Measurements from ENCODE around the gene LARP1.

LARP1 gene

DNA sequence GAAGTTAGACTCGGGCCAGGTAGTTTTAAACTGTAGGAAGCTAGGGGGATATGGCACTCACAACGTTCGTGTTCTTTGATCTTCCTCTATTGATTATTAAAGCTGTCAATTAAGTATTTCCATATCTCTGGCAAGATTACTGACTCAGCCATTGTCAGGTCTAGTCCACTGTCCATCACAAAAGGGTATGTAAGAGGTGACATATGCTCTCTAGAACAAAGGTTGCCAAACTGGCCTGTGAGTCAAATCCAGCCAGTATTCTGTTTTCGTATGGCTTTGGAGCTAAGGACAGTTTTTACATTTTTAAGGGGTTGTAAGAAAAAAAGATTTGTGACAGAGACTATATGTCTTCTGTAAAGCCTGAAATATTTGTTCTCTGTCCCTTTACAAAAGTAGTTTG, 51.0 kb downstream of the LARP1 start:
- no peak overlapping the region for H3K9ac ChIP-seq (ENCODE audit: low read depth in 1 of 2, low read length in 2 of 2)
- H3K27me3 ChIP-seq (ENCODE audit: control insufficient read depth in 1 of 2, insufficient read depth in 2 of 2, low read length in 2 of 2) = no peaks in the 10 kb centered on the region
- H3K27ac ChIP-seq (ENCODE audit: low read depth, low read length) = no peak overlapping the region
- no peak overlapping the region for H3K4me3 ChIP-seq (ENCODE audit: low read depth in 1 of 2, low read length in 2 of 2)
- no peaks in the 10 kb centered on the region for H3K4me1 ChIP-seq (ENCODE audit: control insufficient read depth in 1 of 2, insufficient read depth in 2 of 2, low read length in 2 of 2)
- H3K36me3 ChIP-seq (ENCODE audit: control insufficient read depth in 1 of 2, insufficient read depth in 2 of 2, low read length in 2 of 2) = peaks cover 50 to 86% of the 10 kb centered on the region in 2 donors
- no peaks in the 10 kb centered on the region for H3K9me3 ChIP-seq (ENCODE audit: control insufficient read depth in 1 of 2, low read length in 2 of 2)

DNA sequence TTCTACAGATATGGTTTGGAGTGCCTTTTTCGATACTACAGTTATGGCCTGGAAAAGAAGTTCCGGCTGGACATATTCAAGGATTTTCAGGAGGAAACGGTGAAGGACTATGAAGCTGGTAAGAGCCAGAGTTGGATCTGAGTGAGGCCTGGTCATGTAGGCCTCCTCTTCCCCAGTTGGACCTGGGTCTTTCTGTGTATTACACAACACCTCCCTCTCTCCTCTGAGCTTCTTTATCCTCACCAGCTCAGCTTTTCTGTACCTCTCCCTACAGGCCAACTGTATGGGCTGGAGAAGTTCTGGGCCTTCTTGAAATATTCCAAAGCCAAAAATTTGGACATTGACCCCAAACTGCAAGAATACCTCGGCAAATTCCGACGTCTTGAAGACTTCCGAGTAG, 56.1 kb downstream of the LARP1 start:
- Histone ChIP-seq H3K9ac (ENCODE audit: low read depth in 1 of 2, low read length in 2 of 2) (no peak overlapping the region), H3K27me3 (ENCODE audit: control insufficient read depth in 1 of 2, insufficient read depth in 2 of 2, low read length in 2 of 2) (no peaks in the 10 kb centered on the region), H3K4me3 (ENCODE audit: low read depth in 1 of 2, low read length in 2 of 2) (no peak overlapping the region), H3K4me1 (ENCODE audit: control insufficient read depth in 1 of 2, insufficient read depth in 2 of 2, low read length in 2 of 2) (no peaks in the 10 kb centered on the region), H3K27ac (ENCODE audit: low read depth, low read length) (no peak overlapping the region), H3K36me3 (ENCODE audit: control insufficient read depth in 1 of 2, insufficient read depth in 2 of 2, low read length in 2 of 2) (peaks cover 42 to 80% of the 10 kb centered on the region in 2 donors), H3K9me3 (ENCODE audit: control insufficient read depth in 1 of 2, low read length in 2 of 2) (no peaks in the 10 kb centered on the region)

DNA sequence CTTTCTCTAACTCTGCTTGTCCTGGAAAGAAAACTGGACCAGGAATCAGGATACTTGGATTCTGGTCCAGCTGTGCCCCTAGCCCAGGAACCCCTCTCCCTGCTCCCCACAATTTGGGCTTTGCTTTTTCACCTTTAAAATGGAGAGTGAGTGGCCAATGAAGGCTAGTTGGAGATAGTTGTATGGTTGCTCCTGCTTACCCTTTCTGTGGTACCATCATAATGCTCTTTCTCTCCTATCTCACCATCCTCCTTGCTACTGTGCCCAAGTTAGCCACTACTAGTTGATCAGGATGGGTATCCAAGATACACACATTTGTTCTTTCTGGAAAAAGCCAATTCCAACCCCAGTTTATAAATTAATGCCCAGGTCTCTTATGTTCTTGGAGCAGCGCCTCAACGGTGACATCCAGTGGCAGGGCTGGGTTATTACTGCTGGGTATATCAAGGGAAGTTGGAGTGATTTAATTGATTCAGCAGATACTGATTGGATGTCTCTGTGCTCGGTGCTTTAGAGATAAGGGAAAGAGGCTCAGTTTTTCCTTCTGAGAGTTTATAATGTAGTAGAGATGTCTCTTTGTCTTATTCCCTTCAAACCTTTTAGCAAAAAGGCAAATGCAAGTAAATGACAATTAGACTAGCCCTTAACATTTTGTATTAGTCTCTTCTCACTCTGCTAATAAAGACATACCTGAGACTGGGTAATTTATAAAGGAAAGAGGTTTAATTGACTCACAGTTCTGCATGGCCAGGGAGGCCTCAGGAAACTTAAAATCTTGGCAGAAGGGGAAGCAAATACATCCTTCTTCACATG, 56.7 kb downstream of the LARP1 start:
- Histone ChIP-seq H3K4me1 (ENCODE audit: control insufficient read depth in 1 of 2, insufficient read depth in 2 of 2, low read length in 2 of 2) (no peaks in the 10 kb centered on the region), H3K4me3 (ENCODE audit: low read depth in 1 of 2, low read length in 2 of 2) (no peak overlapping the region), H3K9me3 (ENCODE audit: control insufficient read depth in 1 of 2, low read length in 2 of 2) (no peaks in the 10 kb centered on the region), H3K36me3 (ENCODE audit: control insufficient read depth in 1 of 2, insufficient read depth in 2 of 2, low read length in 2 of 2) (peaks cover 36 to 80% of the 10 kb centered on the region in 2 donors), H3K9ac (ENCODE audit: low read depth in 1 of 2, low read length in 2 of 2) (no peak overlapping the region), H3K27ac (ENCODE audit: low read depth, low read length) (no peak overlapping the region), H3K27me3 (ENCODE audit: control insufficient read depth in 1 of 2, insufficient read depth in 2 of 2, low read length in 2 of 2) (no peaks in the 10 kb centered on the region)

DNA sequence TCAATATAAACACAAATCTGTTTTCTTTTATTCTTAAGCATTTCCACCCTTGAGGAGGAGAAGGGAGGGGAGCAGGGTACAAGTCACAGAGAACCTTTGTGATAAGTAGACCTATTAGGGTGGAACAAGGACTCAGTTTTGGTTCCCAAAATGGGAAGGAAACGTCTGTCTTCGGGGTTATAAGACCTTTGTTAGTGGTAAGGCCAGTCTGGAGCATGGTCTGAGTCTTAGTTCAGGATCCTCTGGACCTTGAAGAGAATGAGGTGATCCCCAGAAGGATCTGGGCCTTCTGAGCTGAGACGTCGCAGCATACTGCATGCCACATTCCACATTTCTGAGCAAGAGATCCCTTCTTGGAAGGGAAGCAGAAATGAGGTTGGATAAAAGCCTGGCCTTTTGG, 58.0 kb downstream of the LARP1 start:
- H3K36me3 ChIP-seq (ENCODE audit: control insufficient read depth in 1 of 2, insufficient read depth in 2 of 2, low read length in 2 of 2) = peaks cover 37 to 77% of the 10 kb centered on the region in 2 donors
- no peak overlapping the region for H3K9ac ChIP-seq (ENCODE audit: low read depth in 1 of 2, low read length in 2 of 2)
- no peaks in the 10 kb centered on the region for H3K27me3 ChIP-seq (ENCODE audit: control insufficient read depth in 1 of 2, insufficient read depth in 2 of 2, low read length in 2 of 2)
- no peak overlapping the region for H3K27ac ChIP-seq (ENCODE audit: low read depth, low read length)
- H3K4me1 ChIP-seq (ENCODE audit: control insufficient read depth in 1 of 2, insufficient read depth in 2 of 2, low read length in 2 of 2) = no peaks in the 10 kb centered on the region
- no peak overlapping the region for H3K4me3 ChIP-seq (ENCODE audit: low read depth in 1 of 2, low read length in 2 of 2)
- H3K9me3 ChIP-seq (ENCODE audit: control insufficient read depth in 1 of 2, low read length in 2 of 2) = no peaks in the 10 kb centered on the region

DNA sequence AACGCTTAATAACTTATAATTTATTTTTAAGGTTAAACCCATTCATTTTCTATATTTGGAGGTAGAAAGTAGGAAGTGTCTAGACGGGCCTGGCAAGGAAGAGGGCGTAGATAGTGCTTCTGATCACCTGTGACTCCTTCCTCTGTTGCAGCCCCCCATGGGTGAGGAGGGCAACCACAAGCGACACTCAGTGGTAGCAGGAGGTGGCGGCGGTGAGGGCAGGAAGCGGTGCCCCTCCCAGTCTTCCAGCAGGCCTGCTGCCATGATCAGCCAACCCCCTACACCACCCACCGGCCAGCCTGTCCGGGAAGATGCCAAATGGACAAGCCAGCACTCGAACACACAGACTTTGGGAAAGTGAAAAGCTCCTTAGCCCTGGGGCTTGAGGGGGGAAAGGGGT, 58.6 kb downstream of the LARP1 start:
- no peak overlapping the region for H3K9ac ChIP-seq (ENCODE audit: low read depth in 1 of 2, low read length in 2 of 2)
- no peaks in the 10 kb centered on the region for H3K4me1 ChIP-seq (ENCODE audit: control insufficient read depth in 1 of 2, insufficient read depth in 2 of 2, low read length in 2 of 2)
- no peaks in the 10 kb centered on the region for H3K27me3 ChIP-seq (ENCODE audit: control insufficient read depth in 1 of 2, insufficient read depth in 2 of 2, low read length in 2 of 2)
- no peak overlapping the region for H3K27ac ChIP-seq (ENCODE audit: low read depth, low read length)
- H3K9me3 ChIP-seq (ENCODE audit: control insufficient read depth in 1 of 2, low read length in 2 of 2) = no peaks in the 10 kb centered on the region
- peaks cover 37 to 72% of the 10 kb centered on the region in 2 donors for H3K36me3 ChIP-seq (ENCODE audit: control insufficient read depth in 1 of 2, insufficient read depth in 2 of 2, low read length in 2 of 2)
- H3K4me3 ChIP-seq (ENCODE audit: low read depth in 1 of 2, low read length in 2 of 2) = no peak overlapping the region

DNA sequence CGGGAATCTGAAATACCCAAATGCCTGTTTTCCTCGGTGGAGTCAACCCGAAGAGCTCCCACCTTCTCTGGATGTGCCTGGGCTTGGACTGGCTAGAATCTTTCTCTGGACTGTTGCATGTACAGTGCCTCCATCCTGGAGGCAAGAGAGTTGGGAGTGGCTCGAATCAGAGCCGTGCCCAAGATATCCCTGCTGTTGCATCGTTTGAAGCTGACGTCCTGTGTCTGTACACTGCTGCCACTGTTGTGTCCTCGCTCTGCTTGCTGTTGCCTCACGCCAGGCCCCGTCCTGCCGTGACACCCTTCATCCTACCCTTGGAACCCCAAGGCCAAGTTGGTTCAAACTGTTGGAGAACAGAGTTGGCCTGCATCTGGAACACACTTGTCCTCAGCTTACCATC, 59.8 kb downstream of the LARP1 start:
- no peak overlapping the region for H3K4me3 ChIP-seq (ENCODE audit: low read depth in 1 of 2, low read length in 2 of 2)
- no peaks in the 10 kb centered on the region for H3K27me3 ChIP-seq (ENCODE audit: control insufficient read depth in 1 of 2, insufficient read depth in 2 of 2, low read length in 2 of 2)
- no peak overlapping the region for H3K9ac ChIP-seq (ENCODE audit: low read depth in 1 of 2, low read length in 2 of 2)
- no peaks in the 10 kb centered on the region for H3K9me3 ChIP-seq (ENCODE audit: control insufficient read depth in 1 of 2, low read length in 2 of 2)
- no peaks in the 10 kb centered on the region for H3K4me1 ChIP-seq (ENCODE audit: control insufficient read depth in 1 of 2, insufficient read depth in 2 of 2, low read length in 2 of 2)
- H3K27ac ChIP-seq (ENCODE audit: low read depth, low read length) = no peak overlapping the region
- peaks cover 43 to 72% of the 10 kb centered on the region in 2 donors for H3K36me3 ChIP-seq (ENCODE audit: control insufficient read depth in 1 of 2, insufficient read depth in 2 of 2, low read length in 2 of 2)

DNA sequence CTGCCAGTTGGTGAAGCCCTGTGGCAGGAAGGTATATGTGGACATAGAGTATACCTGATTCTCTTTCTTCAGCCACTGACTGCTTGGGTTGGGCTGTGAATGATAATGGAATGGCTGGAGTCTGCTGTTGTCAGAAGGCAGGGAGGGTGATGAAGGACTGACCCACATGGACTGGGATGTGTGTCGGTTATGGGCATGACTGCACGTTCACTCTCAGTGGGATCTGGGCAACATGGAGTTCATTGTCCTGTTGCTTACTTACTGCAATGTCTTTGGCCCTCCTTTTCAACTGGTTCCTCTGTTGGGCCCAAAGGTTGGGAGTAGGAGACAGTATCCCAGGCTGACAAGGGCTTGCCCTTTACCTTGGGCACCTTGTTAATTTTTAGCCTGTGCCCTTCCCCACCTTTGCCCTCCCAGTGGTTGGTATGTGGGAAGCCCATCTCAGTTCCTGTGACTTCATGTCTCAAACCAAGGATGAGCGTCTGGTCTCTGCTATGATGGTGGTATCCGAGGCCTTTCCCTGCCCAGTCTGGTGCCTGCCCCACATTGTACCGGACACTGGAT, 60.6 kb downstream of the LARP1 start:
- Histone ChIP-seq H3K4me3 (ENCODE audit: low read depth in 1 of 2, low read length in 2 of 2) (no peak overlapping the region), H3K9me3 (ENCODE audit: control insufficient read depth in 1 of 2, low read length in 2 of 2) (no peaks in the 10 kb centered on the region), H3K9ac (ENCODE audit: low read depth in 1 of 2, low read length in 2 of 2) (no peak overlapping the region), H3K27me3 (ENCODE audit: control insufficient read depth in 1 of 2, insufficient read depth in 2 of 2, low read length in 2 of 2) (no peaks in the 10 kb centered on the region), H3K4me1 (ENCODE audit: control insufficient read depth in 1 of 2, insufficient read depth in 2 of 2, low read length in 2 of 2) (no peaks in the 10 kb centered on the region), H3K27ac (ENCODE audit: low read depth, low read length) (no peak overlapping the region), H3K36me3 (ENCODE audit: control insufficient read depth in 1 of 2, insufficient read depth in 2 of 2, low read length in 2 of 2) (peaks cover 47 to 75% of the 10 kb centered on the region in 2 donors)

DNA sequence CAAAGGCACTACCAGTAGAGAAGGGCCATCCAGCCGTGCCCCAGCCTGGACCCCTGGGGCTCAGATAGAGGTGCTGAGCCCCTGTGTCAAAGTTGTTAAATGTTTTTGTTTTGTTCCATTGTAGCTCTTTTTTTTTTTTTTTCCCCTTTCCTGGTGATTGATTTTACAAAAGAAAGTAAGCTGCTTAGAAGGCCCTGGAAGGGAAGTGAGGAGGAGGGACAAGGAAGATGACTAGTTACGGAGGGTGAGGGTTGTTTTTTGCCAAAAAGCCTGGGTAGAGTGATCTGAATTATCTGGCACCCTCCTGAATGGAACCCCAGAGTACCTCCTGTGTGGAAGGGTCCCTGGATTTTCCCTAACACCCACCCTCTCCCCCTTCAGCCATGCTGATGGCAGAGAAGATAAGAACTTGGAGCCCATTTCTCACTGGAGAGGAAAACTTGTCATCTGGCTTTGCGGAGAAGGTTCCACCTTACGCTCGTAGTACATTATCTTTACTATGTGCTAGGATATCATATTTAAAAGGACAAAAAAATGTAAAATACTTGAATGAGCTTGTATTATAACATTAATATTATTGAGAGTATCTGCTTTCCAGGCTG, 61.8 kb downstream of the LARP1 start:
- peaks cover 38 to 70% of the 10 kb centered on the region in 2 donors for H3K36me3 ChIP-seq (ENCODE audit: control insufficient read depth in 1 of 2, insufficient read depth in 2 of 2, low read length in 2 of 2)
- H3K9me3 ChIP-seq (ENCODE audit: control insufficient read depth in 1 of 2, low read length in 2 of 2) = no peaks in the 10 kb centered on the region
- no peaks in the 10 kb centered on the region for H3K27me3 ChIP-seq (ENCODE audit: control insufficient read depth in 1 of 2, insufficient read depth in 2 of 2, low read length in 2 of 2)
- H3K9ac ChIP-seq (ENCODE audit: low read depth in 1 of 2, low read length in 2 of 2) = no peak overlapping the region
- H3K4me1 ChIP-seq (ENCODE audit: control insufficient read depth in 1 of 2, insufficient read depth in 2 of 2, low read length in 2 of 2) = no peaks in the 10 kb centered on the region
- H3K4me3 ChIP-seq (ENCODE audit: low read depth in 1 of 2, low read length in 2 of 2) = no peak overlapping the region
- no peak overlapping the region for H3K27ac ChIP-seq (ENCODE audit: low read depth, low read length)

DNA sequence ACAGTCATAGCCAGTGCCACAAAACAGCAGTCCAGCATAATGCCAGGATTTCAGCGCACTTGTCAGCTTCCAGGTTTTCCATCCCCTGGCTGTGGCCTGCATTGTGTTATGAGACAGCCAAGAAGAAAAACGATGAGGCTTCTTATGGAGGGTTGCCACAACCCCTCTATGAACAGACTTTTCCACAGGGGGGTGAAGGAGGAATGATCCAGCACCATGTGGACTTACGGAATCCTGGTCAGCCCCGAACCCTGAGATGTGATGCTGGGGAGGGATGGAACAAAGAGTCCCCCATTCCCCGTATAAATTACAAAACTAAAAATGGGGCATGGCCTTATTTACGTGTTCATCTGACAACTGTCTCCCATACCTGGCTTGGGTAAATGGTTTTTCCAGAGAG, 62.6 kb downstream of the LARP1 start:
- H3K9me3 ChIP-seq (ENCODE audit: control insufficient read depth in 1 of 2, low read length in 2 of 2) = no peaks in the 10 kb centered on the region
- no peak overlapping the region for H3K9ac ChIP-seq (ENCODE audit: low read depth in 1 of 2, low read length in 2 of 2)
- H3K4me3 ChIP-seq (ENCODE audit: low read depth in 1 of 2, low read length in 2 of 2) = no peak overlapping the region
- peaks cover 38 to 67% of the 10 kb centered on the region in 2 donors for H3K36me3 ChIP-seq (ENCODE audit: control insufficient read depth in 1 of 2, insufficient read depth in 2 of 2, low read length in 2 of 2)
- H3K27ac ChIP-seq (ENCODE audit: low read depth, low read length) = no peak overlapping the region
- no peaks in the 10 kb centered on the region for H3K4me1 ChIP-seq (ENCODE audit: control insufficient read depth in 1 of 2, insufficient read depth in 2 of 2, low read length in 2 of 2)
- H3K27me3 ChIP-seq (ENCODE audit: control insufficient read depth in 1 of 2, insufficient read depth in 2 of 2, low read length in 2 of 2) = no peaks in the 10 kb centered on the region

DNA sequence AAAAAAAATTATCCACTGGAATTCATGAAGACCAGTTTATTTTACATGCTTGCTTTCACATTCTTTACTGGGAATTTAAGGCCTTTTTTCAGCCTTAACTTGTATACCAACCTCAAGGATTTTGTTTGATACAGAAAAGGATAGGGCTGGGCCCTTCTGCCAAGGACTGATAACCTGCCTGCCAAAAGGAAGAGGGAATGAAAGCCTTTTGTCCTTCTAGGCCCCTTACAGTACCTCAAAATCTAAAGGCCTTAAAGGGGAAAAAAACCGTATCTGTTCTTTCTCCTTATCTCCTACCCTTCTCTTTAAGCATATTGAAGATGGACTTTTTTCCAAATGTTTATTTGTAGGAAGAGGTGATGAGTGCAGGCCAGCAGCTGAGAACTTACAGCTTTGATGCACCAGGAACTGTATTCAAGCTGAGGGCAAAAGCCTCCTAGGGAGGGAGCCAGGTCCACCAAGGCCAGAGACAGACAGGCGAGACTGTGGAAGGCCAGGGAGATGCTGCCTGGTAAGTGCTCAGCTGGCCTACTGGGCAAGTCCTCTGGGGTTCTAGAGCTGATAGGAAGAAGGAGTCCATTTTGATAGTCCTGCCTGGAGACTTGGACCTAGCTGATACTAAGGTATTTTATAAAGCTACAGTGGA, 63.4 kb downstream of the LARP1 start:
- Histone ChIP-seq H3K9ac (ENCODE audit: low read depth in 1 of 2, low read length in 2 of 2) (no peak overlapping the region), H3K36me3 (ENCODE audit: control insufficient read depth in 1 of 2, insufficient read depth in 2 of 2, low read length in 2 of 2) (peaks cover 34 to 64% of the 10 kb centered on the region in 2 donors), H3K4me1 (ENCODE audit: control insufficient read depth in 1 of 2, insufficient read depth in 2 of 2, low read length in 2 of 2) (no peaks in the 10 kb centered on the region), H3K9me3 (ENCODE audit: control insufficient read depth in 1 of 2, low read length in 2 of 2) (no peaks in the 10 kb centered on the region), H3K4me3 (ENCODE audit: low read depth in 1 of 2, low read length in 2 of 2) (no peak overlapping the region), H3K27ac (ENCODE audit: low read depth, low read length) (no peak overlapping the region), H3K27me3 (ENCODE audit: control insufficient read depth in 1 of 2, insufficient read depth in 2 of 2, low read length in 2 of 2) (no peaks in the 10 kb centered on the region)
